HG02973 (cell line): ENCODE data around the gene JUN.

Experiments used
- ATAC-seq: cut with Tn5 transposase; IDR thresholded peaks from one replicate; pipeline ENCODE4 v1.9.1; 2021; ENCODE audit warnings: moderate library complexity; ENCODE audit not compliant: unreplicated experiment

The JUN gene

DNA sequence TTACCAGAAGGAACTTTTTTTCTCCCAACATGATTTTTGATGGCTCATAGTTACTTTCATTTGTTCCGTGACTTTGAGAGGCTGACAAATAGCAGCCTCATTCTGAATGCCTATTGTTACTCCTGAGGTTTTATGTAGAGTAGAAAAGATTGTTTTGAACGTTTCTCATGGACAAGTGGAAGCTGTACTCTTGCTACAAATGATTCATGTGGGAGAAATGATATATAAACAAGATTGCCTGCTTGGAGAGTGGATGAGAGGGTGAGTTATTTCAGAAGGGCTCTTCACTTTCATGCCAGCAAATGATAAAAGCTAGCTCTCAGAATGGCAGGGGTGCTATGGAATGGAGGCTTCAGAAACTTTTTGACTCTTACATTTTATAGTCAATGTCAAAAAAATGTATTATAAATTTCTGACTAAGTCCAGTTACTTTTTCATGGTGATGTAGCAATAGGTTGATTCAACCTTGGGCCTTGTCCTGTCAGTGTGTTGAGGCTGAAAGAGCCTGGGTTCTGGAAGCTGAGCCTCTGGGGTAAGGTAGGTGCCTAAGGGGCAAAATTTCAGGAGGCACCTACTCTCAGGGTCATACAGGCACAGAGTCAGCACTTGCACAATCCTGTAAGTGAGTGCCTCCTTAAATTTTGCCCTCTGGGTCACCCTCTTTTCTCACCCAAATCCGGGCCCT, 19.4 kb downstream of the JUN start:
- ATAC-seq: no peak

DNA sequence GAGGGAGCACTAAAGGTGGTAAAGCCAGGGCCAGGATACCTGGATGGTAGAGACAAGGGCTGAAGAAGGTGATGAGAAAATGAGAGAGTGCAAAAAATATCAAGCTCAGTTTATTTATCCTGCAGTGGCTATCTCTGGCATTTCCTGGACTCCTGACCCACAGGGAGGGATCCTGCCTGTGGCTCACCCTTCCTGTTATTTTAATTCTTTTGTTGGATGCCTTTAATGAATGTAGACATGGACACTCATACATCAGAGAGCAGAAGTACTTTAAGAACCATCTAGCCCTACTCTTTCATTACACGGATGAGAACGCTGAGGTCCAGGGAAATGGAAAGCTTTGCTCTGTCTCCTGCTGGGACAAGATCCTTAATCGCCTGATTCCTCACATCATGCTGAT, 20.6 kb downstream of the JUN start:
- ATAC-seq: no peak

- no peak for ATAC-seq
Measured at GRCh38 chr1:58762806-58763205, 21.0 kb downstream of the JUN start.

- peak; percentile 87 for ATAC-seq
Measured at GRCh38 chr1:58755468-58755872, 28.4 kb downstream of the JUN start.

DNA sequence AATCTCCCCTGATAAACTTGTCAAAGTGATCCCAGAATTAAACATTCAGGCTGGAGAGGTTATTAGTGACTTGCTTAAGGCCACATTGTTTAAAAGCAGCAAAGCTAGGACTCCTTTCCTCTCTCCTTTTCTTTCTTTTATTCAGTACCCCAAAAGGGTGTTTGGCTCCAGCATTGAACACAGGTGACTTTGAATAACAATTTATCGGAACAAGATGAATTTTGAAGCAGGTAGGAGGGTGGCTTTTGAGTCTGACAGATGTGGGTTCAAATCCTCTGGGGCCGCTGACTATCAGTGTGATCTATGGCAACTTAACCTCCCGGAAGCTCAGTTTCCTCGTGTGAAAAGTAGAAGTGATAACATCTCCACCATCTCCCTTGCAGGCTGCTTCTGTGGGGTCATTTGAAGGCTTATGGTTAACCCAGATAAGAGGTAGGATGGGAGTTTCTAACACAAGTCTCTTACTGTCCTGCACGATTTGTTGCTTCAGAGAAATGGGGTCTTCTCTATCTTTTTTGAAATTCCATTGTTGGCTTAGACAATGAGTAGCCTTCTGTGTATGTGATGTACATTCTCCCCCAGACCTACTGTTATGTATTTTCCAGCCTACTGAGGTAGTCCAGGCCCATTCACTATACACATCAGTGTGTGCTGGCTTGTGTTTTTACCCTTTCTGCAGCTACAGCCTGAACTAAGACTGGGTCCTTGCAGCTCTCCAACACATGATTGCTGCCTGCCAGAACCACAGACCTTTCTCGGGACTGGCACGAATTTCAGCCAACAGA, 29.0 kb downstream of the JUN start:
- no peak for ATAC-seq

DNA sequence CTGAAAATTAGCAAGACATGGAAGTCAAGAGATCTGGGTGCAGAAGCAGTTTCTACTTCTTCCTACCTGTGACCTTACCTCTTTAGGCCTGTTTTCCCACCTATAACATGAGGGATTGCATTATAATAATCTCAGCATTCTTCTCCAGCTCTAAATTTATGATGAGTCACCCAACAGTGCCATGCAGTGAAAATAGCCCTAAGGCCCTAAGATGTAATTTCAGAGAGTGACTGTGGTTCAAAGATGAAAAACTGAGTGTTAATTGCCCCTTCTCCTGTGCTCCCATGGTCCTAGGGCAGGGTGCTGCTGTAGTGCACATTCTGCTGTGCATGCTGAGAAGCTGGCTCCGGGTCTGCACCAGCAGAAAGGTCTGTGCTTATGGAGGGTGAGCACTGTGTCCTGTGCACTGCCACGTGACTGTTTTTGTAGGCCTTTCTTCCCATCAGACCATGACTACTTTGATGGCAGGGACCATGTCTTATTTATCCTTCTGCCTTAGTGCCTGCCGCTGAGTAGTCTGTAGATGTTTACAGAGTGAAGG, 29.7 kb downstream of the JUN start:
- no peak for ATAC-seq

GRCh38 chr1:58753431-58753866, 30.4 kb downstream of the JUN start:
- ATAC-seq: no peak

DNA sequence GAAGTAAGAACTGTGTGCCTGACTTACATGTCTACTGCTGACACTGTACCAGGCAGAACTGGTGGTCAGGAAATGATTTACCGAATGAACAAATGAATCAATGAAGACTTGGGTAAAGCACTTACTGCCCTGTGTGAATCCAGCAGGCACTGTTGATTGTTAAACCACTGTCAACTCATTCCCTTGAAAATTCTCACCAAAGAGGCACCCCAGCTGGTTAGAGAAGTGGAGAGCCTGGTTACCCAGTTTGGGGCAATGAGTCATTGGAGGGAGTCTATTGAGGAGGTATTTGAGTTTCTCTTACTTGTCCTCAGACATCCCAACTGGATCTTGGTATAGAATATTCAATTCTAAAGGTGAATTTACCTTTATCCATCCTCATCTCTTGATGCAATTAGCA, 34.2 kb downstream of the JUN start:
- no peak for ATAC-seq

DNA sequence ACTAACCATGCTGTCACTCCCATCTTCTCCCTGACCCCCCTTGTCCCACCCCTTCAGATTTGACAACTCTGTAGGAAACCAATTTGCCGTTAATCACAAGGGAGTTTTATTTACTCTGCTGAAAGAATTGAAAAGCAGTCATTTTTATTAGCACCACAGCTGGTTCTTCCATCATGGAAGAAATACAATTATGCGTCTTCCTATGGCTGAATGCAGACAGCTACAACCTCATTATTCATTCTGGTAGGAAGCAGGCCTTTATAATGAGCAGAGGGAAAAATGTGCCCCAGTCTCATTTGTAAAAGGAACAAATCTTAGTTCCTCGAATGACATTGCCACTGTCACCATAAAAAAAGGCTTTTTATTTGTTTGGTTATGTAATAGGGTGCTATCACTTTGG, 35.2 kb downstream of the JUN start:
- no peak for ATAC-seq

DNA sequence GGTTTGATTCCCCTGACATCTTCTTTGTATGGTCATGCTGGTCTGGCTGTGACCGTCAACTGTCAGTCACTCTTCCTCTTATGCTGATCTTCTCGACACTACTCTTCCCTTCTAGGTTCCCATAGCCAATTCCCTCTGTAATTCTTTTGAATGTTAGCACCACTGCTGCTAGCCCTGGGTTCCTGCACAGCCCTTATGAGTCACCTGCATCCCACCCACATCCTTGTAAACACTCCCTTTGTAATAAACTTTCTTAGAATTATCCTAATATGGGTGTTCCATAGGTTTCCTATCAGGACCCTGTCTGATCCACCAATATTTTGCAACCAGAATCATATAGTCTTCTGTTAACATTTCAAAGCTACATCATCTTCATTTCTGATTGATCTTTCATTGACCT, 37.1 kb downstream of the JUN start:
- ATAC-seq: no peak

- ATAC-seq: no peak
Measured at GRCh38 chr1:58746182-58746581, 37.7 kb downstream of the JUN start.

DNA sequence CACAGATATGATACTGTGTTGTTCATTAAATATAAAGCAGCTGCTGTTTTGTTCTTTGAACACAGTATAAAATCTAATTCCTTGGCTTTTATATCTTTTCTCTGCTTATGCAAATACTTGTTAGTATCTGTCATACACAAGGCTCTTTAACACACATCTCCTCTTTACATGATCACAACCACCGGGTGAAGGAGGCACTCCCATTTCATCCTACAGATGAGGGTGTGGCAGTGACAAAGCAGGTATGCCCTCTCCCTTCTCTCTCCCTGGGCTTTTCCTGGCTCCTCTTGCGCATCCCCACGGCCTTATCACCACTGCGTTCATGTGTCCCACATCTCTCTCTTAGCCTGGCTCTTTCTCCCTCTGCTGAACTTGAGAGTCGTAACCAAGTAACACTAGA, 38.2 kb downstream of the JUN start:
- no peak for ATAC-seq

GRCh38 chr1:58745117-58745516, 38.7 kb downstream of the JUN start:
- no peak for ATAC-seq

DNA sequence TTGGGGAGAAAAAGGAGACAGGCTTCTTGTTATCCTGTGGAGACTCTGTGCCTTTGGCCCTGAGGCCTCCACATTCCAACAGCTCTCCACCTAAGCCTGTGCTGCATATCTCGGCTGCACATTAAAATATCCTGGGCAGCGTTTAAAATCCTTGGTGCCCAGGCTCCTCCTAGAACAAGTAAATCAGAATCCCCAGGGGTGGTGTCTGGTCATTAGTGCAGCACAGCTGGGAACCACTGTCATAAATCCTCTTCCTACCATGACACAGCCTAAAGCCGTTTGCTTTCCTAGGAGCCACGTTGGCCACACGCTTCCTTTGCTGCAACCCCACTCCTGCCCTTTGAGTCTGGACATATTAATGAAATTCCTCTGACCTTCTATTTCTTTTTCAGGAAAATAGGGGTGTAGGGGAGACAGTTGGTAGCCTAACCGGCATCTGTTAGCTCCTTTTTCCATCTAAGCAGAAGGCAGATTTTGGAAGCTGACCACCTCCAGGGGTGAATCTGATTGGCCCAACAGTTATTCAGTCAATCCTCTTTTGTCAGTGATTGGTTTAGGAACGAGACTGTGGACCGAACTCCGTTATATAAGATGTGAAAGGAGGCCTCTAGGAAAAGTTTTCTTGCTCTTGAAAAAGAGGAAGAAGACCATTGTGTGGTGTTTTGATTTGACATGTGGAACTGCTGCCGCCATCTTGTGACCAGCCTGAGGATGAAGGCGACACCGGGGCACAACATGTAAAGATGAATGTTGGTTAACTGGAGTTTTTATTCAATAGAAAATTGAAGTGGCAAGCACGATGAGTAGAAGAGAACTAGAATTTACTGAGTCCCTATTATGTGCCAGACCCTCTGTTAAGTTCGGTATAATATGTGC, 41.9 kb downstream of the JUN start:
- no peak for ATAC-seq

GRCh38 chr1:58739856-58740466, 43.9 kb downstream of the JUN start:
- no peak for ATAC-seq

GRCh38 chr1:58738876-58739275, 45.0 kb downstream of the JUN start:
- no peak for ATAC-seq

- ATAC-seq: no peak
Measured at GRCh38 chr1:58735586-58735985, 48.3 kb downstream of the JUN start.

DNA sequence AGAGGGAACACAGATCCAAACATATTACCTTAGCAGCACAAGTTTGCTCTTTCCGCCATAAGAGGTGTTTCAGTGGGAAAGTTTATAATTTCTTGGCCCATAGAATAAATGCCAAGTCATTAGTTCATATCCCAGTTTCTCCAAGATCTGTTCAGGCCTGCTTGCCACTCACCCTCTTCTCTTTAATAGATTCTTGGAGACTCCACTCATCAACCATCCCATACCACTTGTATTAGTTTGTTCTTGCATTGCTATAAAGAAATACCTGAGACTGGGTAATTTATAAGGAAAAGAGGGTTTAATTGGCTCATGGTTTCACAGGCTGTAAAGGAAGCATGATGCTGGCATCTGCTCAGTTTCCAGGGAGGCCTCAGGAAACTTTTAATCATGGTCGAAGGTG, 49.2 kb downstream of the JUN start:
- ATAC-seq: no peak

DNA sequence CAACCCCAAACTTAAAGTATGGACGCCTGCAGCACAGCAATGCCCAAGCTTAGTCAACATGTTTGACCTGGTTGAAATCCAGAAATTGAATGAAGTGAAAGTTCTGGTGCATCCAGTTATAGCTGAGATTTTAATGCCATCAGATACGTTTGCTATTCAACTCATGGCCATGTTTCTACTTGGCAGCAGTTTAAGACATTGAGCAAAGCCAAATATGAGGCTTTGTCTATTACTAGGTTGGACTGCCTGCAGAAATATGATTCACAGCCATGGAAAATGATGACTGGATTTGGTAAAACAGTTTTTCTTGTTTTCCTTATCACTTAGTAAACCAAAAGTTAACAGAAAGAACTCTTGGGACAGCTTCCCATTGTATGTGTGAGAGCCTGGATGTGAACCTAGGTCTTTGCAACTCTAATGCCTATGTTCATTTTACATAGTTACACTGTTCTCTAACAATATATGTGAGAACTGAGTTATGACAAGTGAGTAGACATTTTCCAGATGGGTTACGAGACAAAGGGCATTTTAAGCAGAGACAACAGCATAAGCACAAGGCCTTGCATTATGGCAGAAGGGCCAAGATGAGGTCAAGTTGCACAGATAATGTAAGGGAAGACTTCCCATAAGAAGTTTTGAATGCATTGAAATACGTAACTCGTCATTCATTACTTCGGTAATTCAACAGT, 51.6 kb downstream of the JUN start:
- no peak for ATAC-seq
